NCI-H1092 (cell line): ENCODE measurements around the gene ZNG1B.
"Not testable (repeated sequence)": the region's sequence is repeated elsewhere in the genome, so short reads cannot be mapped to it uniquely, and the experiment has no call there.

Experiments used
- DNase-seq: peaks from one replicate; lab custom pipeline; 2025; lab: John Stamatoyannopoulos, UW

The ZNG1B gene

DNA sequence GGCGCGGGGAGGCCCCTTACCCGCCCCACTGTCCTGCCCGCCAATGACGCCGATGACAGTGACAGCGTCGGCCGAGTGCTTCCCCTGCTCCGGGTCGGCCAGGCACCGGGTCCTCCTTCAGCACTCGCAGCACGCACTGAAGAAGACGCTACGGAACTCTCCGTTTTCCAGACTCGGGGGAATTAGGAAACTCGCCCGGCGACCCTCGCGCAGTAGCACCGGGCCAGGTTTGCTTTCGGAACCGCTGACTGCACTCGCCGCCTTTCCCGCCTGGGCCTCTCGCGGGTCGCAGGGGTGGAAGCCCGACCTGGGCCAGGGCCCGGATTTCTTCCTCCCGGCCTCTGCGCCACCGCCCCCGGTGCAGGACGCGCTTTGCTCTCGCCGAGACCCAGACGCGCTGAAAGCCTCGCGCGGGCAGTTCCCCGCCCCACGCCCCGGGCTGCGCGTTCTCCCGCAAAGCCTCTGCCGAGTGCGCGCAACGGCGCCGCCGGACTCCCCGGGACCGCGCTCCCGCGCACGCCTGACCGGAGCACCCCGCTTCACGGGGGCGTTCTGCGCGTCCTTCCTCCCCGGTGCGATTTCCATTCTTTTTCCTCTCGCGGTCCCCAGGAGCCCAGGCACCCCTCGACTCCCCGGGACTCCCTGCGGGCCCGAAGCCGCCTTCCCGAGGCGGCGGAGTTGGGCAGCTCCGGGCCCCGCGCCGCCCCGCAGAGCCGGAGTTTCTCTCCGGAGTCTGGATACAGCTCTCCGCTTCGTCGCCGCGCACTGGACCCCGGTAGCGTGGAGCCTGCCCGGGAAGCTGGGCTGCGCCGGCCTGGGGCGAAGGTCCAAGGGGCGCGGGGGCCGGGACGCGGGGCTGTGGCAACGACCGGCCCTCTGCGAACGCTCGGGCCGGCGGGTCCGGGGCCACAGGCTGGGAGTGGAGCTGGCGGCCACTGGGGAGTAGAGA, 65.9 kb downstream of the ZNG1B start:
- DNase-seq = not testable (repeated sequence)

GRCh38 chr2:113504081-113504480, 66.6 kb downstream of the ZNG1B start:
- DNase-seq = not testable (repeated sequence)

DNA sequence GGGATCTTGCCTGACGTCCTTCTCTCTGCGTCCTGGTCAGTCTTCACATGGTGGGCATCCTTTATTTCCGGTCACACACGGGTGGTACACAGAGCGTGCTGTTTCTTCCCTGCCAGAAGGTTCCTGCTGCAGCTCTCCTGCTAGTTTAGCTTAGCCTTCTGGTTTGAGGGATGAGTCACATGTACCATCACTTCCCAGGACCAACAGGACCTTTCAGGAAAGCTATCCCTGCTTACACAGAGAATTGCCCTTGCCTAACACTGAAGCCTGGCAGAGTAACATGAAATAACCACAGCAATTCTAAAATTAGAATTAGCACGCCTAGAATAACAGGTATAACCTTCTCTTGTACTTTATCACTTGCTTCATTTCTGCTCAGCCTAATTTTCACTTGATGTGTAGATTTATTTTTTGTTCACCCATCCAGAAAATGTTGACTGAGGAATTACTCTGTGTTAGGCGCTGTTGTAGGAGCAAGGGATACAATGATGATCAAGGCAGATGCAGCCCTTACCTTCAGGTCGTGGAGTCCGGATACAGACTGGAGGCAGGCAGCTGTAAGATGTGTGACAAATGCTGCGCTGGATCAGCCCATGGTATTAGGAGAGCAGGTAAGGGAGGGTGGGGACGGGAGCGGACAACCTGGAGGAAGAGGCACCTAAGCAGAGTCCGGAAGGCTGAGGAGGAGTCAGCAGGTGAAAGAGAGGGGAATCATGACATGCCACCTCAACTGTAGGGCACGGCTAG, 70.1 kb downstream of the ZNG1B start:
- not testable (repeated sequence) for DNase-seq

DNA sequence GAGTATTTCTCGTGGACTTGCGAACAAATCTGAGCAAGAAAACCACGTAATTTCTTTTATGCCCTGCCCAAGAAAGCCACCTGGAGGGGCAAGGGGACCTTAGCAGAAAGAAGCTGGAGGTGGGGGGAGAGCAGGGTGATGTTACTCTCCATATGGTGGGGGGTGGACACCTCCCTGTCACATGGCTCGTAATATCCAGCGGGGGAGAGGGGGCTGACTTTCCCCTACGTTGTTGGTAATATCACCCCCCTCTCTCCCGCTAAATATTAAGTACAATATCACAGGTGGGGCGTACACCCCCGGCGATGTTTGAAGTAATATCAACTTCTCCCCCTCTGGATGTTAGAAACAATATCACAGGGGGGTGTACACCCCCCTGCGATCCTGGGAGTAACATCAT, 70.7 kb downstream of the ZNG1B start:
- not testable (repeated sequence) for DNase-seq

GRCh38 chr2:113510913-113511312, 73.4 kb downstream of the ZNG1B start:
- DNase-seq = not testable (repeated sequence)

DNA sequence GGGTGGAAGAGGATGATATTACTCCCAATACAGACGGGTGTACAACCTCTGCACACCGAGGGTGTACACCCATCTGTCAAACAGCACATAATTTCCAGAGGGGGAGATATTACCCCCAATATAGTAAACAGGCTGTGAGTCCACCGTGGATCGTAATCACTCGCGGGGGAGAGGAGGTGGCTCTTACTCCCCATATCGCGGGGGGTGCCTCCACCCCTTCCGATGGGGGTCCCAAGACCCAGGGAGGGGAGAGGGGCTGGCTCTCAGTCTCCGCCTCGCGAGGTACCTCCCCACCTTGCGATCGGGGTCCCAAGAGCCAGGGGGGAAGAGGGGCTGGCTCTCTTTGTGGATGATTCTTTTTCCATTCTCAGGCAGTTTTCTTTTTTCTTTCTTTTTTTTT, 74.4 kb downstream of the ZNG1B start:
- not testable (repeated sequence) for DNase-seq

DNA sequence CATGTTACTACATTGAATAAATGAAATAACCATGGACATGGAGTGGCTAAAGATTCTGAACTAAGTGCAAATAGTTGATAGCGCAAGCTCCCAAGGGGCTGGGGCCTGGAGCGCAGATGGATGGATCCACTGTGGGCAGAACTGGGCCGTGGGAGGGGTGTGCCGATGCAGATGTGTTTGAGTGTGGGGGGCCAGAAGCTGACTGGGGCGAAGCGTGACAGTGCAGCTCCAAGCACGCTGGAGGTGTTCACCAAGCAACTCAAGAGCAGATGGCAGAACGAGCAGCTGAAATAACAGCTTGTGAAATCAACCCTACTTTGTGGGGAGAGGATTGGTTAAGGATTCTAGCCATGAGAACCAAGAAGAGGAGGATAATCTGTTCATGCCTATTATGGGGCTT, 78.0 kb downstream of the ZNG1B start:
- DNase-seq = not testable (repeated sequence)

GRCh38 chr2:113515995-113516394, 78.5 kb downstream of the ZNG1B start:
- not testable (repeated sequence) for DNase-seq

GRCh38 chr2:113517025-113517424, 79.5 kb downstream of the ZNG1B start:
- DNase-seq = not testable (repeated sequence)

GRCh38 chr2:113520837-113521236, 83.3 kb downstream of the ZNG1B start:
- DNase-seq = not testable (repeated sequence)

DNA sequence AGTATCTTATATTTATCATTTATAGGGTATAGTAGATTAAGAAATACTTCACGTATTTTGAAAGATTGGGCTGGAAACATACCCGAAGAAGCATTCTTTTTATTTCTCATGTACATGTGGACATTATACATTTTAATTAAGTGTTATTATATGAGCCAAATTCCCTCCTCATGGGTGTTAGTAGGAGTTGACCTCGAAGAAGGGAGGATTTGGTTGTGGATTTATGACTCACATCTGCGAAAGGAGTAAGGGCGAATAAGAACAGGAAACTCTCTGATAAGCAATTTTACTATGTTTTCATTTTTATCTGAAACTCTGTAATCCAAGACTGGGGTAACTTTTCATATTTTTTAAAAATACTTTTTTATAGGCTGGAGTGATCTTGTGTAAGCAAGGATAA, 84.0 kb downstream of the ZNG1B start:
- DNase-seq = not testable (repeated sequence)

GRCh38 chr2:113524986-113525385, 87.5 kb downstream of the ZNG1B start:
- DNase-seq = not testable (repeated sequence)

- not testable (repeated sequence) for DNase-seq
Observed at GRCh38 chr2:113527350-113528045, 90.0 kb downstream of the ZNG1B start.

GRCh38 chr2:113528126-113528525, 90.6 kb downstream of the ZNG1B start:
- DNase-seq = not testable (repeated sequence)

DNA sequence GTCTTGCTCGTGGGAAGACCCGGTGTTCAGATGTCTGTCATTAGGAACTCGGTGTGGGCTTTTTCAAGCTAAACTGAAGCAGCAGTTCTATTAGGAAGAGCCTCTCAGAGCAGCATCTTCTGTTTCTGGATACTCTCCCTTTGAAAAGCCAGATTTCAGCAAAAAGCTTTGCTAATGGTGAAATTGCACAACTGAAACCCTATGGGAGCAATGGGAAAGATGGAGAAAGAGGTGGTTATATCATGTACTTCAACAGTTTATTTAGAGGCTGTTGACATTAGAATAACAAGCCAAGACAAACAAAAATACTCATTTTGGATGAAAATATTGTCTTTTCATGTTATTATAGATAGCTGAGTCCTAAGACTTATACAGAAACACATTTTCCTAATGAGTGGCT, 91.4 kb downstream of the ZNG1B start:
- not testable (repeated sequence) for DNase-seq

DNA sequence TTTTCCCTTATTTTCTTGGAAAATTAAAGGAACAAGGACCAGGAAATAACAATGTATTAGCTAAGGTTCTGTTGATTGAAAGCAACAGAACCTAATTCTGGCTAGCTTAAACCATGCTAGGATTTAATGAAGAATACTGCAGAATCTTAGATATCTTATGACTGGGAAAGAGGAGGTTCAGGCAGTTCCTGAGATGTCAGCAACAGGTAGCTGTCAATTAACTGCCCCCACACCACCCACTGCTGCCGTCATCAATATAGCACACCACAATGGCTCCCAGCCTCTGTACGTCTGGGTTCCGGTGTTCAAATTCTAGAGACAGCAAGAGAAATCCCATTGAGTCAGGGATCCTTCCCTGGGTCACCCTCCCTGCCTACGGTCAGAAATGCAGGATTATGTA, 95.5 kb downstream of the ZNG1B start:
- not testable (repeated sequence) for DNase-seq

GRCh38 chr2:113536573-113536972, 99.1 kb downstream of the ZNG1B start:
- DNase-seq = not testable (repeated sequence)

- DNase-seq = not testable (repeated sequence)
Observed at GRCh38 chr2:113540834-113541203, 103.3 kb downstream of the ZNG1B start.

GRCh38 chr2:113541204-113541975, 103.9 kb downstream of the ZNG1B start:
- DNase-seq = not testable (repeated sequence)

GRCh38 chr2:113541976-113542485, 104.5 kb downstream of the ZNG1B start:
- not testable (repeated sequence) for DNase-seq

GRCh38 chr2:113542529-113542928, 105.0 kb downstream of the ZNG1B start:
- not testable (repeated sequence) for DNase-seq
